ENCODE data around the gene ANKRD26.

- TF ChIP-seq ARNT (IDR thresholded peaks at IDR 0.05) (no peak), PKNOX1 (IDR thresholded peaks at IDR 0.05) (no peak), FOXK2 (IDR thresholded peaks at IDR 0.05) (no peak)
Measured at GRCh38 chr10:27065084-27065483, 35.2 kb downstream of the ANKRD26 start.

Data from HEK293T (cell line).